Mesangial cell (primary cell): ENCODE measurements around the gene TMPRSS7. TPM values are rescaled to one million over a fixed set of nuclear protein-coding genes. Genes with fewer than 3 reads are reported as not detected.

ENCODE experiments used
- total RNA-seq: library from RNA; depleted of rRNA; stranded (reverse); fragments of >200 nt; gene quantifications from 2 replicates; pipeline ENCODE4 v1.2.3, GENCODE V29; 2015

TMPRSS7 gene
- total RNA-seq: under 0.01 TPM in 1 of 2 replicates, not detected in the other

DNA sequence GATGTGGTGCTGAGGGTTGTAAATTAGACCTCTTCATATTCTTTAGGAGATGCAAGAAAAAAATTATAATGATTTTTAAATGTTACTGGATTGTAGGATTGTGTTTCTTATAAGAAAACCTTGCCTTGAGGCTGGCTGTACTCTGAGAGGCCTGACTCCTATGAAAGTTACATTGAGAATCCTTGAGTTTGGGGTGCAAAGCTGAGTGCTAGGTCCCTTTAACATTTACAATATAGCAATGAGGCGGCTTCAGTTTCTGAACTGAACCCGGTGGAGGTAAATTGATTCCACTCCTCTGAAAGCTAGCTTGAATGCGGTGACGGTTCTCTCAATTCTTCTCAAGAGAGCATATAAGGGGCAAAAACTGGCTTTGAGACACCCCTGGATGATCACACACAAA lies at the start of gene TMPRSS7:
Gene TMPRSS7, plus strand, starts transcription at position 301 of the 400 bp plus-strand sequence. CDS start 110 bp downstream, outside the sequence.

DNA sequence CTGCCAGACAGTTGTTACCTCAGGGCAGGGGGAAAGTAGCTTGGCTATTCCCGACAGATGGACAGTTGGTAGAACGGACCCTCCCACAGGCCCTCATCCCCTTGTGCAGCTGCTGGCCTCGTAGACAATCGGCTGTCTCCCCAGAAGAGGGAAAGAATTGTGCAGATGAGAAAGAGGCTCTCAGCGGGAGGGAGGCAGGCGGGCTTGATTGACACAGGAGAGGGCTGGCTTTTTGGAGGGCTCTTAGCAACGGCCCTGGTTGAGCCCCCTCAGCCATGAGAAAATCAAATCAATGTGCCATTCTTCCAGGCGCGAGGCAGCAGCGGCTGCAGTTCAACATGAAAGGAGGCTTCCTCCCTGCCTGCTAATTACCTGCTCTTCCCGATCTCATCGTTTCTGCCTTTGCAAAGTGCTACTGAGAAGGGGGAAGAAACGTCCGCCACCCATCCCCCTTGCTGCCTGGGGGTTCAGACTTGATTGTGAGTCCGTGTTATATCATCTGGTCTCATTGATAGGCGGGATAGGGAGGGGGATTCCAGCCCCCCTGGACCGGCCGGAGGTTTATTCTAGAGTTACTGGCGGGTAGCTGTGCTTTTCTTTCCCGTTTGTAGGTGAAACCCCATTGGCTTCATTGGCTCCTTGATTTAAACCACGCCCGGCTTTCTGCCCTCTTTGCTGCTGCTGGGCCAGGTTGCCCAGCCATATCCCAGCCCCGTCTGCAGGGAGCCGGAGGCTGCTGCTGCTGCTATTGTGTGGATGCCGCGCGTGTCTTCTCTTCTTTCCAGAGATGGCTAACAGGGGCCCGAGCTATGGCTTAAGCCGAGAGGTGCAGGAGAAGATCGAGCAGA lies 35.7 kb upstream of the TMPRSS7 start, which contains the start of gene TAGLN3:
Gene TAGLN3, plus strand, starts transcription at position 287 of the 848 bp plus-strand sequence. Its CDS starts 501 bp downstream, at position 788.

GRCh38 chr3:112086076-112086854 lies 51.7 kb downstream of the TMPRSS7 start, which contains the start of gene C3orf52:
TSS of gene C3orf52 (plus strand) at chr3:112086389. CDS start at chr3:112086408, 19 bp downstream.

Other genes starting within 250 kb of the TMPRSS7 start
- 33.7 and 44.0 TPM in 2 replicates for gene PHLDB2, start 175.5 kb upstream of the TMPRSS7 start, total RNA-seq
- 16.1 and 29.0 TPM in 2 replicates for gene ABHD10, start 55.7 kb upstream of the TMPRSS7 start, total RNA-seq
- 3.3 and 11.9 TPM in 2 replicates for gene TAGLN3, start 35.8 kb upstream of the TMPRSS7 start, total RNA-seq
- 13.1 and 15.0 TPM in 2 replicates for gene C3orf52, start 51.7 kb downstream of the TMPRSS7 start, total RNA-seq
- gene GCSAM, start 98.5 kb downstream of the TMPRSS7 start, total RNA-seq: not detected in 2 replicates